ENCODE measurements around the gene ABR.

ABR gene

DNA sequence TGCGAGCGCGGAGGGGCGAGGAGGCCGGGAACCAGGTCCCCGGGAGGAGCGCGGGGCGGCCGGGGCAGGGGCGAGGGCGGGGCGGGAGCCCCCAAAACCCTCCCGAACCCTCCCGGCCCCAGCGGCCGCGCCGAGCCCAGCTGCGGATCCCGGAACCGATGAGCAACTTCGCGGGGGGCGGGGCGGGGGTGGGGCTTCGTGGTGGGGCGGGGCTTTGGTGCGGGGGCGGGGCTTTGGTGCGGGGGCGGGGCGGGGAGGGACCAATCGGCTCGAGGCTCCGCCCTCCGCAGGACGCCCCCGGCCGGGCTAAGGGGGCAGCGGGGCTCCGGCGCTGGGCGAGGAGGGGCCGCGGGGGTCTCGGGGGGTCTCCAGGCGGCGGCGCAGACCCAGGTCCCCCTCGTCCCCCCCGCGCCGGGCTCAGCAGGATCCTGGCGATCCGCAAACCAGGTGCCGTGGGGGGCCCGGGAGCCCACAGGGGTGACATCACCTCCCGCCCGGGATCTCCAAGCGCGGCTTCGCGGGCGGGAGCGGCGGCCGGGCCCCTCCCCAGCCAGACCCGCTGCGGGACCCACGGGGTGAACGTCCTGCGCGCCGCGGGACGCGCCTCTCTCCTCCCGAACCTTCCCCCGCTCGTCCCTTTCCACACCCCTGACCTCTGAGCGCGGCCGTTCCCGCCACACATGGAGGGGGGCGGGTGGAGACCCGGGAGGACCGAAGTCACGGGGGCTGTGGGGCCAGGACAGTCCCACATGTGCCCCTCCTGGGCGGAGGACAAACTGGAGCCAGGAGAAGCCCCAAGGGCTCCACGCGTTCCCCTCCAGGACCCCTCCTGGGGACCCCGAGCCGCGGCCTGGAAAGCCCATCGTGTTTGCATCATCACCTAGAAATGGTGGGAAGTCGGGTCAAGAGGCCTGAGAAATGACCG is at the start of gene ABR:
Gene ABR, minus strand, starts transcription at position 164 of the 925 bp plus-strand sequence. CDS start 254 bp downstream, outside the sequence.
- Histone ChIP-seq H3K79me2 (ENCODE audit: insufficient read depth, low read length) (no peaks in the 10 kb centered on the region), H3F3A (ENCODE audit: low read depth) (no peaks in the 10 kb centered on the region), H3K27me3 (ENCODE audit: insufficient read depth, low read length, poor library complexity, severe bottlenecking) (no peaks in the 10 kb centered on the region), H3K4me2 (ENCODE audit: low read depth, low read length, poor library complexity, severe bottlenecking) (peak within 1 kb of the TSS; percentile 3), H3K9me3 (ENCODE audit: insufficient read depth, low read depth, low read length) (no peaks in the 10 kb centered on the region), H4K20me1 (ENCODE audit: insufficient read depth, low read length, poor library complexity, severe bottlenecking) (no peaks in the 10 kb centered on the region), H3K4me3 (ENCODE audit: low read length, poor library complexity, severe bottlenecking) (no peak within 1 kb of the TSS), H3K4me1 (ENCODE audit: insufficient read depth, low read length, poor library complexity, severe bottlenecking) (peaks cover 45% of the 10 kb centered on the region), H3K36me3 (ENCODE audit: insufficient read depth, low read length) (no peaks in the 10 kb centered on the region), H2AFZ (ENCODE audit: low read length) (no peak within 1 kb of the TSS), H3K9me2 (replicated peaks; ENCODE audit: low read depth, low read length) (no peaks in the 10 kb centered on the region), H3K9ac (ENCODE audit: low read depth, low read length, poor library complexity, severe bottlenecking) (no peak within 1 kb of the TSS)
- TF ChIP-seq, protein P1, sequence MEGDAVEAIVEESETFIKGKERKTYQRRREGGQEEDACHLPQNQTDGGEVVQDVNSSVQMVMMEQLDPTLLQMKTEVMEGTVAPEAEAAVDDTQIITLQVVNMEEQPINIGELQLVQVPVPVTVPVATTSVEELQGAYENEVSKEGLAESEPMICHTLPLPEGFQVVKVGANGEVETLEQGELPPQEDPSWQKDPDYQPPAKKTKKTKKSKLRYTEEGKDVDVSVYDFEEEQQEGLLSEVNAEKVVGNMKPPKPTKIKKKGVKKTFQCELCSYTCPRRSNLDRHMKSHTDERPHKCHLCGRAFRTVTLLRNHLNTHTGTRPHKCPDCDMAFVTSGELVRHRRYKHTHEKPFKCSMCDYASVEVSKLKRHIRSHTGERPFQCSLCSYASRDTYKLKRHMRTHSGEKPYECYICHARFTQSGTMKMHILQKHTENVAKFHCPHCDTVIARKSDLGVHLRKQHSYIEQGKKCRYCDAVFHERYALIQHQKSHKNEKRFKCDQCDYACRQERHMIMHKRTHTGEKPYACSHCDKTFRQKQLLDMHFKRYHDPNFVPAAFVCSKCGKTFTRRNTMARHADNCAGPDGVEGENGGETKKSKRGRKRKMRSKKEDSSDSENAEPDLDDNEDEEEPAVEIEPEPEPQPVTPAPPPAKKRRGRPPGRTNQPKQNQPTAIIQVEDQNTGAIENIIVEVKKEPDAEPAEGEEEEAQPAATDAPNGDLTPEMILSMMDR (conservative IDR thresholded peaks at IDR 0.05; ENCODE audit: low read length): no peak
- no peak for TF ChIP-seq EZH2phosphoT487 (IDR thresholded peaks at IDR 0.05; ENCODE audit: borderline replicate concordance)

GRCh38 chr17:1229349-1229899 is 49.6 kb upstream of the ABR start:
- Histone ChIP-seq H4K20me1 (ENCODE audit: insufficient read depth, low read length, poor library complexity, severe bottlenecking) (no peaks in the 10 kb centered on the region), H3K36me3 (ENCODE audit: insufficient read depth, low read length) (no peaks in the 10 kb centered on the region), H3K4me3 (ENCODE audit: low read length, poor library complexity, severe bottlenecking) (no peak overlapping the region), H2AFZ (ENCODE audit: low read length) (no peak overlapping the region), H3F3A (ENCODE audit: low read depth) (no peaks in the 10 kb centered on the region), H3K79me2 (ENCODE audit: insufficient read depth, low read length) (no peaks in the 10 kb centered on the region), H3K4me2 (ENCODE audit: low read depth, low read length, poor library complexity, severe bottlenecking) (no peak overlapping the region), H3K4me1 (ENCODE audit: insufficient read depth, low read length, poor library complexity, severe bottlenecking) (no peaks in the 10 kb centered on the region), H3K27me3 (ENCODE audit: insufficient read depth, low read length, poor library complexity, severe bottlenecking) (no peaks in the 10 kb centered on the region), H3K9me3 (ENCODE audit: insufficient read depth, low read depth, low read length) (no peaks in the 10 kb centered on the region), H3K9ac (ENCODE audit: low read depth, low read length, poor library complexity, severe bottlenecking) (no peak overlapping the region), H3K9me2 (replicated peaks; ENCODE audit: low read depth, low read length) (no peaks in the 10 kb centered on the region)
- no peak for TF ChIP-seq EZH2phosphoT487 (IDR thresholded peaks at IDR 0.05; ENCODE audit: borderline replicate concordance)
- TF ChIP-seq, protein P1 (conservative IDR thresholded peaks at IDR 0.05; ENCODE audit: low read length): no peak

- Histone ChIP-seq H3K4me3 (ENCODE audit: low read length, poor library complexity, severe bottlenecking) (no peak overlapping the region), H3K36me3 (ENCODE audit: insufficient read depth, low read length) (no peaks in the 10 kb centered on the region), H3K79me2 (ENCODE audit: insufficient read depth, low read length) (no peaks in the 10 kb centered on the region), H4K20me1 (ENCODE audit: insufficient read depth, low read length, poor library complexity, severe bottlenecking) (no peaks in the 10 kb centered on the region), H3F3A (ENCODE audit: low read depth) (no peaks in the 10 kb centered on the region), H2AFZ (ENCODE audit: low read length) (no peak overlapping the region), H3K9ac (ENCODE audit: low read depth, low read length, poor library complexity, severe bottlenecking) (no peak overlapping the region), H3K9me2 (replicated peaks; ENCODE audit: low read depth, low read length) (no peaks in the 10 kb centered on the region), H3K27me3 (ENCODE audit: insufficient read depth, low read length, poor library complexity, severe bottlenecking) (no peaks in the 10 kb centered on the region), H3K4me1 (ENCODE audit: insufficient read depth, low read length, poor library complexity, severe bottlenecking) (no peaks in the 10 kb centered on the region), H3K4me2 (ENCODE audit: low read depth, low read length, poor library complexity, severe bottlenecking) (no peak overlapping the region), H3K9me3 (ENCODE audit: insufficient read depth, low read depth, low read length) (no peaks in the 10 kb centered on the region)
- TF ChIP-seq, protein P1 (conservative IDR thresholded peaks at IDR 0.05; ENCODE audit: low read length): no peak
- TF ChIP-seq EZH2phosphoT487 (IDR thresholded peaks at IDR 0.05; ENCODE audit: borderline replicate concordance): no peak
Observed at GRCh38 chr17:1228781-1229348, 49.1 kb upstream of the ABR start.

Data from Loucy (cell line).